Measurements from ENCODE around the gene MILR1.

- TF ChIP-seq CTCF (conservative IDR thresholded peaks at IDR 0.05): no peak
- no peak for TF ChIP-seq ZFX (IDR thresholded peaks at IDR 0.05)
Observed at GRCh38 chr17:64413513-64413912, 35.4 kb upstream of the MILR1 start.
